ENCODE measurements around the gene PATJ. TPM values are rescaled to one million over a fixed set of nuclear protein-coding genes. Genes with fewer than 3 reads are reported as not detected.

PATJ gene
- polyA plus RNA-seq, 1 donor (not counting 4 experiments of a cell fraction or from before 2014, with no cell fraction given) = 28.1 TPM

DNA sequence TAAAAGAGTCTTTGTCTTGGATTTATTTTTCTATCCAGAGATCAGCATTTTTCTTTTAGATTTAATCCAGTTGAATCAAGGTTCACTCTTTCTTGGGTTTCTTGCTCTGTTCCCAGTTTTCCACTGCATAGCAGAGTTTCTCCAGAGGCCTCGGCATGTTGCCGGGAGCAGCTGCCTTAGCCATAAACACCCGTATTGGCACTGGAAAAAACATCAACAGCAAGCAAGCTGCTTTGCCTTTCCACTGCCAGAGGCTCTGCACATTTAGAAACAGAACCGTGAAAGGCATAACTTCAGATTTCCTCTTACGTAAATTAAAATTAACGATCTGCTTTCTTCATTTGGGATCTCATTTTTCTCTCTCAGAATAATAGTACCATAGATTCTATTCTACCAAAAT, 270.6 kb downstream of the PATJ start:
- DNase-seq (ENCODE audit: low read depth, low spot score) (no peak), FAIRE-seq (no peak)
- Histone ChIP-seq H3K79me2 (ENCODE audit: control insufficient read depth, insufficient read depth, low read length) (no peaks in the 10 kb centered on the region), H4K20me1 (ENCODE audit: control insufficient read depth, extremely low read depth, insufficient read depth, low read length) (no peaks in the 10 kb centered on the region), H2AFZ (ENCODE audit: control insufficient read depth, low read length) (no peak overlapping the region), H3K4me1 (ENCODE audit: control insufficient read depth, extremely low read depth, insufficient read depth, low read length) (no peaks in the 10 kb centered on the region), H3K4me2 (ENCODE audit: control insufficient read depth, extremely low read depth, insufficient read depth, low read depth, low read length) (no peak overlapping the region), H3K9me3 (ENCODE audit: control insufficient read depth, low read depth, low read length) (no peaks in the 10 kb centered on the region), H3K4me3 (ENCODE audit: control insufficient read depth in 2 of 3, extremely low read depth in 1 of 3, insufficient read depth in 2 of 3, low read depth in 1 of 3, low read length in 3 of 3) (no peak overlapping the region), H3K27ac (ENCODE audit: control insufficient read depth, insufficient read depth, low read length) (no peak overlapping the region), H3K36me3 (ENCODE audit: control insufficient read depth in 2 of 2, extremely low read depth in 1 of 2, insufficient read depth in 2 of 2, low read length in 2 of 2) (peaks cover 3 to 5% of the 10 kb centered on the region in 2 experiments), H3K9ac (ENCODE audit: control insufficient read depth, extremely low read depth, insufficient read depth, low read length) (no peak overlapping the region), H3K27me3 (ENCODE audit: control insufficient read depth, extremely low read depth, insufficient read depth, low read length) (no peaks in the 10 kb centered on the region), H3K9me1 (ENCODE audit: control insufficient read depth, extremely low read depth, insufficient read depth, low read length) (no peaks in the 10 kb centered on the region)
- TF ChIP-seq EZH2 (IDR thresholded peaks at IDR 0.05; ENCODE audit: low read length) = no peak
- TF ChIP-seq, protein P1, sequence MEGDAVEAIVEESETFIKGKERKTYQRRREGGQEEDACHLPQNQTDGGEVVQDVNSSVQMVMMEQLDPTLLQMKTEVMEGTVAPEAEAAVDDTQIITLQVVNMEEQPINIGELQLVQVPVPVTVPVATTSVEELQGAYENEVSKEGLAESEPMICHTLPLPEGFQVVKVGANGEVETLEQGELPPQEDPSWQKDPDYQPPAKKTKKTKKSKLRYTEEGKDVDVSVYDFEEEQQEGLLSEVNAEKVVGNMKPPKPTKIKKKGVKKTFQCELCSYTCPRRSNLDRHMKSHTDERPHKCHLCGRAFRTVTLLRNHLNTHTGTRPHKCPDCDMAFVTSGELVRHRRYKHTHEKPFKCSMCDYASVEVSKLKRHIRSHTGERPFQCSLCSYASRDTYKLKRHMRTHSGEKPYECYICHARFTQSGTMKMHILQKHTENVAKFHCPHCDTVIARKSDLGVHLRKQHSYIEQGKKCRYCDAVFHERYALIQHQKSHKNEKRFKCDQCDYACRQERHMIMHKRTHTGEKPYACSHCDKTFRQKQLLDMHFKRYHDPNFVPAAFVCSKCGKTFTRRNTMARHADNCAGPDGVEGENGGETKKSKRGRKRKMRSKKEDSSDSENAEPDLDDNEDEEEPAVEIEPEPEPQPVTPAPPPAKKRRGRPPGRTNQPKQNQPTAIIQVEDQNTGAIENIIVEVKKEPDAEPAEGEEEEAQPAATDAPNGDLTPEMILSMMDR (optimal IDR thresholded peaks at IDR 0.05 in 1 of 3, IDR thresholded peaks at IDR 0.05 in 1 of 3, conservative IDR thresholded peaks at IDR 0.05 in 1 of 3; ENCODE audit: extremely low read depth in 1 of 3, insufficient read depth in 2 of 3, low read length in 3 of 3) = no peak
- dilution Hi-C loops (cut with MboI; ENCODE audit: extremely low pct_ligation_motif_present, low sequenced_read_pairs) = no loop called here

DNA sequence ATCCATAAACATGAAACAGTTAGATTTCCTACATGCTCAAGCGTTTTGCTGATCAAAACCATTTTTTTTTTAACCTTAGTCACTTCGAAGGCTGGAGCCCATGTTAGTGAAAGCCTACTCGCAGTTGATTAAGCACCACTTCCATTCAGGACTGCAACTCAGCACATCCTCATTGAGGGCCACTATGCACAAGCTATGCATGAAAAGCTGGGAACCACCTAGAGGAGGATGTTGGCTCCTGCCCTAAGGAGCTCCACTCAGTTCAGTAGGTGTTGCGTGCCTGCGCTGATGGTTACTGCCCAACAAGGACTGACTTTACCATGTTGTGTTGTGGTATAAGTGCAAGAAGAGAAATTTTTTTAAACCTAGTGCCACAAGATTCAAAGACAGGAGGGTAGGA, 271.0 kb downstream of the PATJ start:
- dilution Hi-C loops (cut with MboI; ENCODE audit: extremely low pct_ligation_motif_present, low sequenced_read_pairs) = no loop called here
- no peak for FAIRE-seq

DNA sequence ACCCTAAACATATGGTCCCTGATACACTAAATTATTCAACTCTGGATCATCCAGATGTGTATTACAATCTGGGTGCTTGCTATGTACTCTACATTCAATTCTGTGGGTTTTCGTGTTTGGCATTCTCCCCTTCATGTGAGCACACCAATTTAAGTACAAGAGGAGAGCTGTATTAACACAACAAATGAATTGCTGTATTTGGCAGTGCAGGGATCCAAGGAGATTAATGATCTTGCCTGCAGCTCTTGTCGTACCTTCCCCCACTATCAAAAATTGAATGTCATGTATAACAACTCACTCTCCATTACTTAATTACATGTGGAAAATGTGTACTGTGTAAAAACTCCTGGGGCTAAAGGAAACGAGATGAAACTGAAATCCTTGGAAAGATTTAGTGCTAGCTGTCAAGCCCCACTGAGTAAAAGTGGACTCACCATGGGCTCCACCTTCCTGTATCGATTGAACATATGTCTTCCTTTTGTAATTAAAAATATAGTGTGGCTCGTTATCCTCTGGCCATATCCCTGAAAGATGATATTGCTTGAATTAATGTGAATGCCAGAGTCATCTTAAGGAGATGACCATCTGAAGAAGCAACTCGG, 280.2 kb downstream of the PATJ start:
- no peak overlapping the region for H3K9ac ChIP-seq (ENCODE audit: control insufficient read depth, extremely low read depth, insufficient read depth, low read length)
- no peaks in the 10 kb centered on the region for H3K4me1 ChIP-seq (ENCODE audit: control insufficient read depth, extremely low read depth, insufficient read depth, low read length)
- no peak for DNase-seq (ENCODE audit: low read depth, low spot score)
- dilution Hi-C loops (cut with MboI; ENCODE audit: extremely low pct_ligation_motif_present, low sequenced_read_pairs) = no loop called here
- no peak overlapping the region for H3K4me3 ChIP-seq (ENCODE audit: control insufficient read depth in 2 of 3, extremely low read depth in 1 of 3, insufficient read depth in 2 of 3, low read depth in 1 of 3, low read length in 3 of 3)
- H3K4me2 ChIP-seq (ENCODE audit: control insufficient read depth, extremely low read depth, insufficient read depth, low read depth, low read length) = no peak overlapping the region
- FAIRE-seq = peak; percentile 46
- no peaks in the 10 kb centered on the region for H3K9me1 ChIP-seq (ENCODE audit: control insufficient read depth, extremely low read depth, insufficient read depth, low read length)
- H3K79me2 ChIP-seq (ENCODE audit: control insufficient read depth, insufficient read depth, low read length) = no peaks in the 10 kb centered on the region
- H3K9me3 ChIP-seq (ENCODE audit: control insufficient read depth, low read depth, low read length) = no peaks in the 10 kb centered on the region
- H2AFZ ChIP-seq (ENCODE audit: control insufficient read depth, low read length) = no peak overlapping the region
- no peaks in the 10 kb centered on the region for H3K27me3 ChIP-seq (ENCODE audit: control insufficient read depth, extremely low read depth, insufficient read depth, low read length)
- no peaks in the 10 kb centered on the region for H4K20me1 ChIP-seq (ENCODE audit: control insufficient read depth, extremely low read depth, insufficient read depth, low read length)
- H3K36me3 ChIP-seq (ENCODE audit: control insufficient read depth in 2 of 2, extremely low read depth in 1 of 2, insufficient read depth in 2 of 2, low read length in 2 of 2) = peaks cover 0 to 9% of the 10 kb centered on the region in 2 experiments
- H3K27ac ChIP-seq (ENCODE audit: control insufficient read depth, insufficient read depth, low read length) = no peak overlapping the region
- TF ChIP-seq EZH2 (IDR thresholded peaks at IDR 0.05; ENCODE audit: low read length) = no peak
- TF ChIP-seq, protein P1 (optimal IDR thresholded peaks at IDR 0.05 in 1 of 3, IDR thresholded peaks at IDR 0.05 in 1 of 3, conservative IDR thresholded peaks at IDR 0.05 in 1 of 3; ENCODE audit: extremely low read depth in 1 of 3, insufficient read depth in 2 of 3, low read length in 3 of 3) = no peak

More for the DNA sequence above, 271.0 kb downstream of the PATJ start:
- no peak overlapping the region for H2AFZ ChIP-seq (ENCODE audit: control insufficient read depth, low read length)
- no peaks in the 10 kb centered on the region for H3K4me1 ChIP-seq (ENCODE audit: control insufficient read depth, extremely low read depth, insufficient read depth, low read length)
- DNase-seq (ENCODE audit: low read depth, low spot score) = no peak
- H3K79me2 ChIP-seq (ENCODE audit: control insufficient read depth, insufficient read depth, low read length) = no peaks in the 10 kb centered on the region
- no peaks in the 10 kb centered on the region for H4K20me1 ChIP-seq (ENCODE audit: control insufficient read depth, extremely low read depth, insufficient read depth, low read length)
- no peak overlapping the region for H3K27ac ChIP-seq (ENCODE audit: control insufficient read depth, insufficient read depth, low read length)
- H3K9me1 ChIP-seq (ENCODE audit: control insufficient read depth, extremely low read depth, insufficient read depth, low read length) = no peaks in the 10 kb centered on the region
- peaks cover 3 to 4% of the 10 kb centered on the region in 2 experiments for H3K36me3 ChIP-seq (ENCODE audit: control insufficient read depth in 2 of 2, extremely low read depth in 1 of 2, insufficient read depth in 2 of 2, low read length in 2 of 2)
- no peaks in the 10 kb centered on the region for H3K27me3 ChIP-seq (ENCODE audit: control insufficient read depth, extremely low read depth, insufficient read depth, low read length)
- no peak overlapping the region for H3K4me3 ChIP-seq (ENCODE audit: control insufficient read depth in 2 of 3, extremely low read depth in 1 of 3, insufficient read depth in 2 of 3, low read depth in 1 of 3, low read length in 3 of 3)
- H3K9me3 ChIP-seq (ENCODE audit: control insufficient read depth, low read depth, low read length) = no peaks in the 10 kb centered on the region
- H3K9ac ChIP-seq (ENCODE audit: control insufficient read depth, extremely low read depth, insufficient read depth, low read length) = no peak overlapping the region
- no peak for TF ChIP-seq EZH2 (IDR thresholded peaks at IDR 0.05; ENCODE audit: low read length)
- H3K4me2 ChIP-seq (ENCODE audit: control insufficient read depth, extremely low read depth, insufficient read depth, low read depth, low read length) = no peak overlapping the region

Measured in keratinocyte (primary cell).